HFF-Myc (cell line): ENCODE data around the gene TNFRSF13B.

Experiments used
- DNase-seq: peaks from one replicate; pipeline ENCODE4 v3.0.0-alpha.2; 2011; ENCODE audit warnings: low read depth; ENCODE audit errors: extremely low read depth
- H3K4me3 ChIP-seq: replicated peaks from 2 replicates; pipeline ENCODE4 v1.5.1; 2011; ENCODE audit warnings: low read depth, mild to moderate bottlenecking, control low read depth, low read length
- CTCF ChIP-seq: IDR thresholded peaks from 2 replicates; pipeline ENCODE4 v1.5.1; 2012; ENCODE audit warnings: mild to moderate bottlenecking, low read depth, low read length, control low read depth; ENCODE audit errors: missing control alignments

Gene TNFRSF13B

GRCh38 chr17:16937431-16937830 is 34.5 kb downstream of the TNFRSF13B start:
- no peak for TF ChIP-seq CTCF
- DNase-seq: no peak
- no peak overlapping the region for H3K4me3 ChIP-seq

DNA sequence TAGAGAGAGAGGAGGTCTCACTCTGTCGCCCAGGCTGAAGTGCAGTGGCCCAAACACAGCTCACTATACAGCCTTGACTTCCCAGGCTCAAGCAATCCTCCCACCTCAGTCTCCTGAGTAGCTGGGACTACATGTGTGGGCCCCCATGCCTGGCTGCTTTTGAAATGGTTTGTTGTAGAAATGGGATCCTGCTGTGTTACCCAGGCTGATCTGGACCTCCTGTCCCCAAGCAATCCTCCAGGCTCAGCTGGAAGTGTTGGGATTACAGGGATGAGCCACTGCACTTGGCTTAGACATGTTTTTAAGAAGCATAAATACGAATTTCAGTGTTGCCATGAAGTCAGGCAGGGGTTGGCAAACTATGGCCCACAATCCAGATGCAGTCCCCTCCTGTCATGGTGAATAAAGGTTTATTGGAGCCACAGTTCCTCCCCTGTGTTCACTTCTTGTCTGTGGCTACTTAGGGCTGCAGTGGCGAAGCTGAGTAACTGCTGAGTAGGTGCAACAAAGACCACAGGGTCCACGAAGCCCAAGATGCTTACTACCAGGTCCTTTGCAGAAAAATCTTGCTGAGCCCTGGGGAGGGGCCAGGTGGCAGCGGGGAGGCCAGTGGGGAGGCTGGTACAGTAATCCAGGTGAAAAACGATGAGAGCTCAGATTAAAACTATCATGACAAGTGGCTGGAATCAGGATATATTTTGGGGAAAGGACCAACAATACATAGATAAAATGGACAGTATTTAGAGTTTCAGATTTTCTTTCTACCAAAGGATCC is 35.2 kb downstream of the TNFRSF13B start:
- no peak overlapping the region for H3K4me3 ChIP-seq
- TF ChIP-seq CTCF: no peak
- DNase-seq: no peak

DNA sequence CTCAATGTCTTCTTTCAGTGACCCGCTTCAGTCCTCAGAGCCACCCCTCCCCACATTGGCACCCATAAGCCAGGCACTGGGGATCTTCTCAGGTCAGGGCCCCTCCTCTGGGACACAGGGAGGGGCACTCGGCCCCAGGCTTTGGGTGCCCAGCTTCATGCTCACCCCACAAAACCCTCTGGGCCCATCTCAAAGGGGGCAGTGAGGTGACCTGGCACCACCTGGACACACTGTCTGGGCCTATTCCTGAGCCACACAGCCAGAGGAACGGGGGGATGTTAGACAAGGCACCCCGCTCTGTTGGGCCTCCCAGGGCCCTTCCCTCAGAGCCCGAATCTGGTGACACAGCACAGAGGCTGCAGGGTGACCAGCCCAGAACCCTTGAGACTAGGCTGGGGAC is 36.1 kb downstream of the TNFRSF13B start:
- DNase-seq: no peak
- TF ChIP-seq CTCF: no peak
- no peak overlapping the region for H3K4me3 ChIP-seq

DNA sequence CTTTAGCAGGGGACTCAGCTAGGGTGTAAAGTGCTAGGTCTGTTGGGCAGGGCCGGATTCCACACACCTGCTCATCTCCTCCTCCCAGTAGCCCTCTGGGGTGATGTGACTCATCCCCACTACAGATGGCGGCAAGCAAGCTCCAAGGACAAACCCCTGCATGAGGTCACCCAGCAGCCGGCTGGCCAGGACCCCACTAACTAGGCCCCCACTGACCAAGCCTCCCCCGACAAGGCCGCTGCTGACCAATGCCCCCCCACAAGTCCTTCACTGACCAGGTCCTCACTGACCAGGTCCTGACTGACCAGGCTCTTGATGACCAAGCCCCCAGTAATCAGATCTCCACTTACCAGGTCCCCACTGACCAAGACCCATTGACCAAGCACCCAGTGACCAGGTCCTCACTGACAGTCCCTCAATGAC is 36.7 kb downstream of the TNFRSF13B start:
- no peak for DNase-seq
- no peak overlapping the region for H3K4me3 ChIP-seq
- TF ChIP-seq CTCF: no peak

DNA sequence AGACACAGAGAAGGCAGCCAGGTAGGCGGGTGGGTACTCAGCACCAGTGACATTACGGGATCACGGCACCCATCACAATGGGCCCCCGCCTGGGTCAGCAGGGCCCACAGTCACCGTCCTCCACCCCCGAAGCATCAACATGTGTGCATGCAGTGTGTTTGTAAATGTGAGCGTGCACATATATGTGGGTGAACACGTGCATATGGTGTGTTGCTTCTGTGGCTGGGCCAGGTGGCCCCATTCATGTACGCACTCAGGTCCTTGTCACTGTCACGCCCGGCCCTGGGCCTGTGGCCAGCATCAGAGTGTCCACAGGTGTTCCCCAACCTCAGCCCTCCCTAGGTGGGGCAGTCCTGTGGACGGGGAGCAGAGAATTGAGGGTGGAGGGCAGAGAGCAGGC is 37.1 kb downstream of the TNFRSF13B start:
- no peak for TF ChIP-seq CTCF
- DNase-seq: no peak
- H3K4me3 ChIP-seq: no peak overlapping the region

DNA sequence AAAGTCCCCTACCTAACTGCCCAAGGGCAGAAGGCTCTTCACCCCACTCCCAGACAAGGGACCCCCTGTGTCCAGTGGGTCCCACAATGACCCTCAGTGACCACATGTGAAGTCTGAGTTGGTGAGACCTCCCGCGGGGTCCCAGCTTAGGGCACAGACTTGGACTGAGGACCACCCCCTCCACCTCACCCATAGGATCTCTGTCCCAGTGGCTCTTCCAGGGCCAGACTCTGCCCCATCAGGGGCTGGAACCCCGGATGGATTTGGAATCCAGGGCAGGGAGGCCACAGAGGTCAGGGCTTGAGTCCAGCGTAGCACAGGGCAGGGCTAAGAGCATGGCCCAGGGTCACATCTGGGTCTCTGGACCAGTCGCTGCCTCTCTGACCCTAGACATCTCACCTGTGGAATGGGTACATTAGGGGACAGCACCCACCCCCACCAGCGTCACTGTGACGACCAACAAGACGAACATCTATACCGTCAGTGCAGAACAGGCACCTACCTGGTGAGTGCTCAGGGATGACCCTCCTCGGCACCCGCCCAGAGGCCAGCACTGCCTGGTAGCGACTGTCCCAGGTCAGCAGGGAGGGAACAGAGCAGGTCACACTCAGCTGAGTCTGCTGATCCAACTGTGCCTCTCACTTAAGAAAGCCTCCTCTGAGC is 37.7 kb downstream of the TNFRSF13B start:
- DNase-seq: no peak
- TF ChIP-seq CTCF: no peak
- H3K4me3 ChIP-seq: no peak overlapping the region
